Mesenchymal stem cell (in vitro differentiated cells and primary cell): ENCODE measurements around the gene ZNF33B.

ENCODE experiments used
- DNase-seq: peaks from one replicate; pipeline ENCODE4 v3.0.0-alpha.2; 2013
- H2AFZ ChIP-seq: one replicate; pipeline ENCODE4 v1.6.1; 2013; ENCODE audit warnings: low read depth, mild to moderate bottlenecking, control low read depth, inconsistent platforms, low read length, moderate library complexity
- H2AK5ac ChIP-seq: 2 replicates; pipeline ENCODE4 v1.6.1; 2013; ENCODE audit warnings: low read length, moderate library complexity, mild to moderate bottlenecking, inconsistent platforms; ENCODE audit not compliant: severe bottlenecking
- H2BK120ac ChIP-seq: one replicate; pipeline ENCODE4 v1.6.1; 2013; ENCODE audit warnings: low read depth, mild to moderate bottlenecking, inconsistent platforms, low read length, moderate library complexity
- H2BK12ac ChIP-seq, 2 experiments: one replicate each; pipeline ENCODE4 v1.6.1; 2013; ENCODE audit warnings: inconsistent platforms in 2 of 2, low read length in 2 of 2, mild to moderate bottlenecking in 2 of 2, moderate library complexity in 2 of 2, control low read depth in 1 of 2
- H2BK15ac ChIP-seq: one replicate; pipeline ENCODE4 v1.6.1; 2013; ENCODE audit warnings: mild to moderate bottlenecking, low read depth, inconsistent platforms; ENCODE audit not compliant: poor library complexity, severe bottlenecking
- H2BK5ac ChIP-seq: 2 replicates; pipeline ENCODE4 v1.6.1; 2013; ENCODE audit warnings: low read depth, mild to moderate bottlenecking, low read length, control low read depth, inconsistent platforms; ENCODE audit not compliant: poor library complexity, severe bottlenecking
- H3K14ac ChIP-seq, 2 experiments: one replicate each; pipeline ENCODE4 v1.6.1; 2013; ENCODE audit warnings: inconsistent platforms in 2 of 2, low read length in 2 of 2, control low read depth in 1 of 2, mild to moderate bottlenecking in 1 of 2, moderate library complexity in 1 of 2
- H3K18ac ChIP-seq, 2 experiments: one replicate each; pipeline ENCODE4 v1.6.1; 2013; ENCODE audit warnings: inconsistent platforms in 2 of 2, low read length in 2 of 2, control low read depth in 1 of 2, low read depth in 1 of 2, mild to moderate bottlenecking in 1 of 2
- H3K23ac ChIP-seq, 2 experiments: one replicate each; pipeline ENCODE4 v1.6.1; 2013; ENCODE audit warnings: inconsistent platforms in 2 of 2, low read length in 2 of 2, mild to moderate bottlenecking in 2 of 2, moderate library complexity in 2 of 2, control low read depth in 1 of 2
- H3K27ac ChIP-seq: 2 replicates; pipeline ENCODE4 v1.5.1; 2013; ENCODE audit warnings: mild to moderate bottlenecking, moderate library complexity, low read length, control low read depth, inconsistent platforms; ENCODE audit not compliant: poor library complexity, severe bottlenecking
- H3K27me3 ChIP-seq, 2 experiments: 2 replicates each; pipeline versions ENCODE4 v1.6.1 to v1.7.0; 2013; ENCODE audit warnings: low read length in 2 of 2, mild to moderate bottlenecking in 2 of 2, moderate library complexity in 2 of 2, control low read depth in 1 of 2, inconsistent platforms in 1 of 2; ENCODE audit not compliant: control insufficient read depth in 1 of 2, insufficient read depth in 1 of 2
- H3K36me3 ChIP-seq, 2 experiments: 2 replicates each; pipeline versions ENCODE4 v1.6.1 to v1.7.0; 2013; ENCODE audit warnings: low read length in 2 of 2, control low read depth in 1 of 2, inconsistent platforms in 1 of 2, low read depth in 1 of 2, mild to moderate bottlenecking in 1 of 2; ENCODE audit not compliant: insufficient read depth in 2 of 2, control insufficient read depth in 1 of 2
- H3K4ac ChIP-seq, 2 experiments: one replicate each; pipeline ENCODE4 v1.6.1; 2013; ENCODE audit warnings: inconsistent platforms in 2 of 2, low read length in 2 of 2, mild to moderate bottlenecking in 2 of 2, moderate library complexity in 2 of 2, control low read depth in 1 of 2, low read depth in 1 of 2
- H3K4me1 ChIP-seq: 2 replicates; pipeline ENCODE4 v1.6.1; 2013; ENCODE audit warnings: low read depth, low read length, control low read depth; ENCODE audit not compliant: control insufficient read depth, insufficient read depth
- H3K4me2 ChIP-seq: 2 replicates; pipeline ENCODE4 v1.6.1; 2013; ENCODE audit warnings: low read length, mild to moderate bottlenecking, inconsistent platforms; ENCODE audit not compliant: poor library complexity, severe bottlenecking
- H3K4me3 ChIP-seq, 2 experiments: 2 replicates each; pipeline versions ENCODE4 v1.5.1 to v1.7.0; 2013; ENCODE audit warnings: low read length in 2 of 2, mild to moderate bottlenecking in 2 of 2, control low read depth in 1 of 2, low read depth in 1 of 2; ENCODE audit not compliant: insufficient read depth in 1 of 2
- H3K79me1 ChIP-seq: replicated peaks from 2 replicates; pipeline ENCODE4 v1.6.1; 2013; ENCODE audit warnings: mild to moderate bottlenecking, control low read depth, low read length, inconsistent platforms; ENCODE audit not compliant: poor library complexity, severe bottlenecking
- H3K9ac ChIP-seq: 2 replicates; pipeline ENCODE4 v1.7.0; 2013; ENCODE audit warnings: mild to moderate bottlenecking, low read length, moderate library complexity
- H3K9me3 ChIP-seq: 2 replicates; pipeline ENCODE4 v1.7.0; 2013; ENCODE audit warnings: mild to moderate bottlenecking, low read length; ENCODE audit not compliant: control insufficient read depth
- H4K8ac ChIP-seq: one replicate; pipeline ENCODE4 v1.6.1; 2013; ENCODE audit warnings: inconsistent platforms, mild to moderate bottlenecking, low read length, moderate library complexity
- H4K91ac ChIP-seq: one replicate; pipeline ENCODE4 v1.6.1; 2013; ENCODE audit warnings: mild to moderate bottlenecking, low read length, inconsistent platforms
- WGBS: methylation state at CpG from one replicate; pipeline ENCODE4 v1.1.7; 2013; ENCODE audit warnings: mixed read lengths; 5-methylcytosine and 5-hydroxymethylcytosine counted together

ZNF33B gene

DNA sequence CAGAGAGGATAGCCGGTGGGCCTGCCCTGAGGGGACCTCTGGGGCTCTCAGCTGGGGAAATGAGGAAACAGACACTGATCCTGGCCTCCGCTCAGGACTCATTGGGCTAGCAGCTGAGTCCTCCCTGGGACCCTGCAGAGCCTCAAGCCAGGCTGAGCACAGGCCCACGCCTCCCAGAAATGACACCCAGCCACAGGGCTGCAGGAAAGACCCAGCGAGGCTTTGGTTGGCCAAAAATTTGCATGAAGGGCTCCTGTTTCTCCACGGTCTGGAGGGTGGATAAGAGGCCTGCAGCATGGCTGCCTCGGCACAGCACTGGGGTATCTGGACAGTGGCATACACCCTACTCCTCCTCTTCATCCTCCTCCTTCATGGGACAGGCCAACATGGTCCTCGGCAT, 60.4 kb downstream of the ZNF33B start:
- DNase-seq: no peak
- H3K18ac ChIP-seq: no peak overlapping the region
- H3K9ac ChIP-seq: no peak overlapping the region
- no peak overlapping the region for H2BK5ac ChIP-seq
- no peak overlapping the region for H2BK120ac ChIP-seq
- H3K9me3 ChIP-seq: peaks cover 10% of the 10 kb centered on the region
- H3K79me1 ChIP-seq: no peaks in the 10 kb centered on the region
- no peaks in the 10 kb centered on the region for H3K36me3 ChIP-seq
- no peaks in the 10 kb centered on the region for H3K4me1 ChIP-seq
- H4K91ac ChIP-seq: no peak overlapping the region
- no peak overlapping the region for H3K4me2 ChIP-seq
- H3K14ac ChIP-seq: no peak overlapping the region
- H2AFZ ChIP-seq: no peak overlapping the region
- H2BK15ac ChIP-seq: no peak overlapping the region
- H2AK5ac ChIP-seq: no peak overlapping the region
- no peak overlapping the region for H3K4me3 ChIP-seq
- H3K23ac ChIP-seq: no peak overlapping the region
- 73% methylated on average over 7 of the region's 7 CpGs for WGBS
- H2BK12ac ChIP-seq: no peak overlapping the region
- H4K8ac ChIP-seq: no peak overlapping the region
- H3K27me3 ChIP-seq: no peaks in the 10 kb centered on the region
- no peak overlapping the region for H3K27ac ChIP-seq
- no peak overlapping the region for H3K4ac ChIP-seq

DNA sequence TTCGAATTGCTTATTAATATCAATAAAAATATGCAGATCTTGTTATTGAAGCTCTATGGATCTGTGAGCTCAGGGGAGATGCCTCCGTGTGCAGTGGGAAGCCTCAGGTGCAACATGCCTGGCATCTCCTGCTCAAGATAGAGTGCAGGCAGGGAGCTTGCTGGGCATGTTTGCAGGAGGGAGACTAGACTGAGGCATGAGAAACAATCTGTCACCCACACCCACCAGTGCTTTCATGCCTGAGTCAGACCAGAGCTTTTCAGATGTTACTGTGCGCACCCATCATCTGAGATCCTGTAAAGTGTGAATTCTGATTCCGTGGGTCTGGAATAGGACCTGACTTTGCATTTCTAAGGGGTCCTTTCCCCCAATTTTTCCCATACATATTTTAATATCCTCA, 62.0 kb downstream of the ZNF33B start:
- Histone ChIP-seq H3K4me1 (no peaks in the 10 kb centered on the region), H2BK120ac (no peak overlapping the region), H2BK12ac (no peak overlapping the region), H3K9me3 (peaks cover 6% of the 10 kb centered on the region), H3K79me1 (no peaks in the 10 kb centered on the region), H3K23ac (no peak overlapping the region), H2AK5ac (no peak overlapping the region), H3K27ac (no peak overlapping the region), H3K4me2 (no peak overlapping the region), H3K14ac (no peak overlapping the region), H2AFZ (no peak overlapping the region), H3K36me3 (no peaks in the 10 kb centered on the region), H2BK5ac (no peak overlapping the region), H2BK15ac (no peak overlapping the region), H3K9ac (no peak overlapping the region), H4K91ac (no peak overlapping the region), H3K4ac (no peak overlapping the region), H4K8ac (no peak overlapping the region), H3K18ac (no peak overlapping the region), H3K27me3 (no peaks in the 10 kb centered on the region), H3K4me3 (no peak overlapping the region)
- WGBS: 80% methylated on average over 1 of the region's 4 CpGs
- no peak for DNase-seq

DNA sequence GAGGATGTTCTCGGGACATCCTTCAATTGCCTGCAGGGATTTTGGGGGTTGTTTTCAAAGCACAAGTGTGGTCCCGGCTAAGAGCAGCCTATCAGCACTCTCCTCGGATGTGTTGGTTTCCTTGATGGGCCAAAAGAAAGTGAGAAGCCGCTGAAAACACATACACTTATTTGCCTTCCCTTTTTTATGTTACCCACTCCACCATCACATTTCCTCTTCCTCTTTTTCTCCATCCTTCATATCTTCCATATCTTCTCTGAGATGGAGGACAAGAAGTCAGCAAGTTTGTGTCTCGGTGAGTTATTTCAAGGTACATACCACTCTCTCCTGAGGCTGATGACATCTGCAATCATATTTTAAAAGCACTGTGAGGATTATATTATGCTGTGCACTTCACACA, 64.0 kb downstream of the ZNF33B start:
- Histone ChIP-seq H3K79me1 (no peaks in the 10 kb centered on the region), H3K18ac (no peak overlapping the region), H2BK120ac (no peak overlapping the region), H3K4me2 (no peak overlapping the region), H2BK12ac (no peak overlapping the region), H3K9ac (no peak overlapping the region), H2AK5ac (no peak overlapping the region), H2BK15ac (no peak overlapping the region), H3K36me3 (no peaks in the 10 kb centered on the region), H3K23ac (no peak overlapping the region), H3K27me3 (no peaks in the 10 kb centered on the region), H3K14ac (no peak overlapping the region), H4K91ac (no peak overlapping the region), H3K27ac (no peak overlapping the region), H2BK5ac (no peak overlapping the region), H4K8ac (no peak overlapping the region), H3K4me1 (no peaks in the 10 kb centered on the region), H2AFZ (no peak overlapping the region), H3K9me3 (peaks cover 10% of the 10 kb centered on the region), H3K4ac (no peak overlapping the region), H3K4me3 (no peak overlapping the region)
- no peak for DNase-seq
- WGBS: 80% methylated on average over 4 of the region's 5 CpGs

DNA sequence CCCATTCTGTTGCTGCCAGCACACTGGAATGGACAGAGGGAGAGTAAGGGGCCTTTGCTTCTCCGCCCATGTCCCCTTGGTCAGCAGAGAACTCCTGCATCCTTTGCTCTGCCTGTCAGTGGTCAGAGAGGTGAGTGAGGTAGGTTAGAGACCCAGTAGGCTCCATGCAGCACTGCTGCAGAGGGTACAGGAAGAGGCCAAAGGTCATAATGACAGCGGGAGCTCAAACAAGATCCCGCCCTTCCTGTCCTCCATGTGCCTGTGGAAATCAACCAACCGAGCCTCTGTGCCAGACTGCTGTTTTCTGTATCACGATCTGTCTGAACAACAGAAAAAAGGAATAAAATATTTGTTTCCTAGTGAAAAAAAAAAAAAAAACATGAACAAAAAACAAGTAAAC, 81.4 kb downstream of the ZNF33B start:
- no peaks in the 10 kb centered on the region for H3K36me3 ChIP-seq
- no peak overlapping the region for H3K23ac ChIP-seq
- H3K4me1 ChIP-seq: peaks cover 6% of the 10 kb centered on the region
- H2BK12ac ChIP-seq: no peak overlapping the region
- no peak overlapping the region for H2AFZ ChIP-seq
- H2AK5ac ChIP-seq: no peak overlapping the region
- no peak overlapping the region for H3K9ac ChIP-seq
- H3K27ac ChIP-seq: no peak overlapping the region
- no peak overlapping the region for H4K8ac ChIP-seq
- H3K4me3 ChIP-seq: no peak overlapping the region
- DNase-seq: no peak
- no peak overlapping the region for H3K4ac ChIP-seq
- H3K27me3 ChIP-seq: no peaks in the 10 kb centered on the region
- H3K79me1 ChIP-seq: peaks cover 4% of the 10 kb centered on the region
- H3K14ac ChIP-seq: no peak overlapping the region
- H2BK5ac ChIP-seq: no peak overlapping the region
- no peak overlapping the region for H2BK120ac ChIP-seq
- no peak overlapping the region for H3K4me2 ChIP-seq
- H4K91ac ChIP-seq: no peak overlapping the region
- no peak overlapping the region for H2BK15ac ChIP-seq
- no peak overlapping the region for H3K18ac ChIP-seq
- WGBS: 83% methylated on average over 3 of the region's 5 CpGs
- H3K9me3 ChIP-seq: no peaks in the 10 kb centered on the region
